CD4-positive, alpha-beta T cell treated with Interleukin-6 at 100 ng/mL for 8 hours (primary cell): ENCODE measurements around the gene CCNK.

Experiments used
- DNase-seq: peaks from one replicate; pipeline ENCODE4 v3.0.0-alpha.2; 2020; ENCODE audit warnings: mixed read lengths, low spot score

The CCNK gene

DNA sequence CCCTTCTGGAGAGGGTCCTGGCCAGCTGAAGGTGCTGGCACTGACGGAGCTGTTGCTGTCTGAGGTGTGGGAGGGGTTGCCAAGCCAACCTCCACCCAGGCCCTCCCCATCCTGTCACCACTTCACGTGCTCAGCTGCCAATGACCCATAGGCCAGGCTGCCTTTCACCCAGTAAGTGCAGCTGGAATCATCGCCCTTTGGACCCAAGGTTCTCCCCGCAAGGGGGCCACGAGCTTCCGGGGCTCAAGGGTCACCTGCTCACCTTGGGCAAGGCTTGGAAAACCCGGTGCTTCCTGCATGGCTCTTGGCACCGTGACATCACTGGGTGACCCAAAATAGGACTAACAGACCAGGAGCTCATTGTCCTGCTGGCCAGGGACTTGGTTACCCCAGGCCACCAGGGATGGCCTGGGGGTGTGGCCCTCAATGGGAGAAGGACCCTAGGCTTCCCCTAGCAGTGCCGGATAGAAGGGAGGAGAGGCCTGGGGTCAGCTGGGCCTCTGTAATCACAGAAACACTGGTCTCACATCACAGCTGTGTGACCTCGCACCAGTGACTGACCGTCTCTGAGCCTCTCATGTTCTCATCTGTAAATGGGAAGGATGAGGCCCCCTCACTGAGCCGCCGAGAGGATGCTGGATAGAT lies 71.5 kb downstream of the CCNK start:
- DNase-seq: no peak

- no peak for DNase-seq
Observed at GRCh38 chr14:99554184-99554583, 73.0 kb downstream of the CCNK start.

DNA sequence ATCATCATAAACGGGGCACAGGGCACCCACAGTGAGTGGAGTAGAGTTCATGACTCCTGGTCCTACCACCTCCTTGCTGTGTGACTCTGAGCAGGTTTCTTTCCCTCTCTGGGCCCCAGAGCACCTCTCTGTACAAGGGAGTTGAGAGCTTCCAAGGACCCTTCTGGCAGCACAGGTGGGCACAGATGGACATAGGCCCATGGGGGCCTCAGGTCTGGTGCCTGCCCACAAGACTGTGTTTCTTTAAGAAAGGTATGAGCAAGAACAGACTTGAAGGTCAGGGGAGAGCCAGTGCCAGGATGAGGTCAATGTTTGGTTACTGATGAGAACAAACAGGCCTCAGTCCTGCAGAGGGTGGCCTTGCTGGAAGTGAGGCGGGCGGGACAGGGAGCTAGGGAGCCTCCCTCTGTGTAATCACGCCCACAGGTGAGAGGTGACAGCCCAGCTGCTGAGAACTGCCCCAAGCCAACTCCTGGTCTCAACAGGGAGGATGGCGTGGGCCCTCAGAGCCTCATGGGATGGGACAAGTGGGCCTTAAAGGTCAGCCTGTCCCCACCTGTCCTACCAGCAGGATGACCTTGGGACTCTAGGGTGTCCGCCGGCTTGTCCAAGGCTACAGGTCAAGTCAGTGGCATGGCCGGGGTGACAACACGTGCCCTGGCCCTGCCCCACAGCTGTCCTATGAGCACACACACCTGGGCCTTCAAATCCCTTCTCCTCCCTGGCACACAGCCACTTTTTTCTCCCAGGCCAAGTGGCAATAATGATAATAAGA lies 73.7 kb downstream of the CCNK start:
- DNase-seq: no peak

DNA sequence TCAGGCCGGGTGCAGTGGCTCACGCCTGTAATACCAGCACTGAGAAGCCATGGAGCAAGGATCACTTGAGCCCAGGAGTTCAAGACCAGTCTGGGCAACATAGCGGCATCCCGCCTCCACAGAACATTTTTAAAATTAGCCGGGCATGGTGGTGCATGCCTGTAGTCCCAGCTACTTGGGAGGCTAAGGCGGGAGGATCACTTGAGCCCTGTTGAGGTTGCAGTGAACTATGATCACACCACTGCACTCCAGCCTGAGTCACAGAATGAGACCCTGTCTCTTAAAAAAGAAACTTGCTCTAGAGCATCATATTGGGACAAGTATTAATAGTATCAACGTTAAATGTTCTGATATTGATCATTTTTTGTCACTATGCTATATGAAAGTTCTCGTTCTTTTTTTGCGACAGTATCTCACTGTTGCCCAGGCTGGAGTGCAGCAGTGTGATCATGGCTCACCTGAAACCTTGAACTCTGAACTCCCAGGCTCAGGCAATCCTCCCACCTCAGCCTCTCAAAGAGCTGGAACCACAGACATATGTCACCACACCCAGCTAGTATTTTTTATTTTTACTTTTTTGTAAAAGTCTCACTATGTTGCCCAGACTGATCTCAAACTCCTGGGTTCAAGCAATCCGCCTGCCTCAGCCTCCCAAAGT lies 75.1 kb downstream of the CCNK start:
- no peak for DNase-seq

DNA sequence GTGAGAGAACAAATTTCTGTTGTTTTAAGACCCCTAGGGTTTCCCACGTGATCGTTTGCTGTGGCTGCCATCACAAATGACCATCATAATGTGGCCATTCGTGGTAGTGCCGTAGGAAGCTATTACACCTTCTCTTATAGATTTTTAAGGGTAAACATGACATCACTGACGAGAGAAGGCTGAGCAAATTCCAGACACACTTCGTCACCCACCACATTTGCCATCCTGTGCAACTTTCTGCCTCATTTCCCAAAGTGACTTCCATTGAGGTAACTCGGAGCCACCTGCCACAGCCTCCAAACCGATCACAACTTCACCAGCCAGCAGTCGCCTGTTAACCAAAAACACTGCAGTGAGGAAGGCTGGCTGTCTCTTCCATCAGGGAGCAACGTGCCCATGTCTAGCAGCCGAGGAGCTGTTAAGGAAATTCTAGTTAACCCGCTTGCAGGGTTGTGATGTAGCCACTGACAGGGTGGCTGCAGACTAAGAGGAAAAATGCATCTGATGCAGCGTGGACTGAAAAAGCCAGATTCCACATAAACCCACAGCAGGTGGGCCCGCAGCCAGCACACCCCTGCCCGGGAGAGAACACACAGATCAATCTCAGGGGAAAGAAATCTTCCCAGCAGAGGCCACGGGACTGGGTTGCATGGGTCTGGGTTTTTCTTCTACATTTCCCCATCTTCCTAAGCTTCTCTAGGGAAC lies 78.2 kb downstream of the CCNK start:
- no peak for DNase-seq

DNA sequence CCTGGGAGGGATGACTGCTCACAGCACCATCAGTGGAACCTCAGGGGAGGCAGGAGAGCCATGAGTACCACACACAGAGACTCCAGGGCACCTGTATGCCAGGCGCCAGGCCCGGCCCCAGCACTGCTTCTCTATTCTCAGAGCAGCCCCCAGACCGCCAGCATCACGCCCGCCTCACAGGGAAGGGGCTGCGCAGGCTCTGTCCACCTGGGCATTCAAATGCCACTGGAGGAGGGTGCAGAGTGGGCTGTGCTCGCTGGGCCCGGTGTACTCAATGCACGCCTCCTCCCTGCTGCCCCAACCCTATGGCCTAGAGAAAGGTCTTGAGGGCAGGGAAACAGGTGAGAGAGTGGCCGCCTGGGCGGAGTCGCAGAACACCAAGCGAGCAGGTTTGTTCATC lies 79.2 kb downstream of the CCNK start:
- DNase-seq: no peak

DNA sequence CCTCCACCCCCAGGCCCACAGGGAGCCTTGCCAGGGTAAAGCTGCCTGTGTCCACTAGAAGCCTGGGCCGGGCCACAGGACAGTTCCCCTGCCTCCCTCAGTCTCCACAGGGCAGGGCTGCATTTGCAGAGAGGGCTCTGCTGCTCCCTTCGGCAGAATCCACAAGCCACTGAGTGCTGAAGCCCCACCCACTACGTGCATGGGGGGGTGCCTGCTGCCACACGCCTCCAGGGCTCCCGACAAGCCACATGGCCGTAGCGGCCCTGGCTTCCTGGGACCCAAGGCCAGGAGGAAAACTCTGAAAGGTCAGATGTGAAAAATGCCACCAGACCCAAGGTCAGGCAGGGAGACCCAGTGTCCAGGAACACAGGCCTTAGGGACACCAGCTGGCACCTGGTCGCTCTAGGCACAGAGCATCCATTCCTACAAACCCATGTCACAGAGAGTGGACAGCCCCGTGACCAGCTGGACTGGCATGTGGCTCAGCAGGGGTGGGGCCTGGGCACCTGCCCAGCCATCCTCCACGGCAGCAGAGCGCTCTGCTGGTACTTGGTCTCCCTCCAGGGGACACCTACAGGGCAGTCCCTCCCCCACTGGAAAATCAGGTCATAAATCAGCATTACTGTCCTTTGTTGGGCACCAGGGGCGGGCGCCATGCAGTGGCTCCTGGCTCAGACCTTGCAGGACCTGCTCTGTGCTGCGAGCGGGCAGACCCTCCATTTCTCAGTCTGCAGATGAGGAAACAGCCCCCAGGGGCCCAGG lies 79.9 kb downstream of the CCNK start:
- DNase-seq: no peak

GRCh38 chr14:99561864-99562263 lies 80.7 kb downstream of the CCNK start:
- no peak for DNase-seq
